ENCODE data around the gene MTUS2.
"Not testable (repeated sequence)": the region's sequence is repeated elsewhere in the genome, so short reads cannot be mapped to it uniquely, and the experiment has no call there.

The MTUS2 gene

GRCh38 chr13:28984825-28985224, 164.7 kb downstream of the MTUS2 start:
- Histone ChIP-seq H3K4me3 (ENCODE audit: low read length in 2 of 2) (no peak overlapping the region), H3K9ac (ENCODE audit: low read length in 2 of 2) (no peak overlapping the region), H3K9me3 (ENCODE audit: control insufficient read depth in 2 of 2, low read length in 2 of 2) (no peaks in the 10 kb centered on the region), H3K36me3 (ENCODE audit: control insufficient read depth in 2 of 2, insufficient read depth in 2 of 2, low read length in 2 of 2) (no peaks in the 10 kb centered on the region), H3K4me1 (ENCODE audit: control insufficient read depth, insufficient read depth, low read length) (no peaks in the 10 kb centered on the region), H3K27ac (ENCODE audit: low read length) (no peak overlapping the region), H3K27me3 (ENCODE audit: control insufficient read depth in 1 of 2, insufficient read depth in 2 of 2, low read length in 2 of 2) (peaks cover 0 to 2% of the 10 kb centered on the region in 2 donors)

- H3K9me3 ChIP-seq (ENCODE audit: control insufficient read depth in 2 of 2, low read length in 2 of 2); H3K4me3 ChIP-seq (ENCODE audit: low read length in 2 of 2); H3K9ac ChIP-seq (ENCODE audit: low read length in 2 of 2); H3K36me3 ChIP-seq (ENCODE audit: control insufficient read depth in 2 of 2, insufficient read depth in 2 of 2, low read length in 2 of 2); H3K27me3 ChIP-seq (ENCODE audit: control insufficient read depth in 1 of 2, insufficient read depth in 2 of 2, low read length in 2 of 2); H3K27ac ChIP-seq (ENCODE audit: low read length); H3K4me1 ChIP-seq (ENCODE audit: control insufficient read depth, insufficient read depth, low read length): not testable (repeated sequence)
Observed at GRCh38 chr13:28990378-28990777, 170.2 kb downstream of the MTUS2 start.

- Histone ChIP-seq H3K4me1 (ENCODE audit: control insufficient read depth, insufficient read depth, low read length) (no peaks in the 10 kb centered on the region), H3K9me3 (ENCODE audit: control insufficient read depth in 2 of 2, low read length in 2 of 2) (no peaks in the 10 kb centered on the region), H3K9ac (ENCODE audit: low read length in 2 of 2) (no peak overlapping the region), H3K36me3 (ENCODE audit: control insufficient read depth in 2 of 2, insufficient read depth in 2 of 2, low read length in 2 of 2) (no peaks in the 10 kb centered on the region), H3K4me3 (ENCODE audit: low read length in 2 of 2) (no peak overlapping the region), H3K27me3 (ENCODE audit: control insufficient read depth in 1 of 2, insufficient read depth in 2 of 2, low read length in 2 of 2) (no peaks in the 10 kb centered on the region), H3K27ac (ENCODE audit: low read length) (no peak overlapping the region)
Observed at GRCh38 chr13:28991764-28992163, 171.6 kb downstream of the MTUS2 start.

- Histone ChIP-seq H3K4me1 (ENCODE audit: control insufficient read depth, insufficient read depth, low read length) (no peaks in the 10 kb centered on the region), H3K9ac (ENCODE audit: low read length in 2 of 2) (no peak overlapping the region)
Observed at GRCh38 chr13:29000826-29001225, 180.7 kb downstream of the MTUS2 start.

GRCh38 chr13:29005035-29005762, 185.1 kb downstream of the MTUS2 start:
- H3K27ac ChIP-seq (ENCODE audit: low read length), result no peak overlapping the region
- no peak overlapping the region for H3K4me3 ChIP-seq (ENCODE audit: low read length in 2 of 2)
- no peaks in the 10 kb centered on the region for H3K27me3 ChIP-seq (ENCODE audit: control insufficient read depth in 1 of 2, insufficient read depth in 2 of 2, low read length in 2 of 2)
- no peaks in the 10 kb centered on the region for H3K36me3 ChIP-seq (ENCODE audit: control insufficient read depth in 2 of 2, insufficient read depth in 2 of 2, low read length in 2 of 2)
- H3K9ac ChIP-seq (ENCODE audit: low read length in 2 of 2), result no peak overlapping the region
- no peaks in the 10 kb centered on the region for H3K4me1 ChIP-seq (ENCODE audit: control insufficient read depth, insufficient read depth, low read length)
- H3K9me3 ChIP-seq (ENCODE audit: control insufficient read depth in 2 of 2, low read length in 2 of 2), result peaks cover 3 to 7% of the 10 kb centered on the region in 2 donors

More at GRCh38 chr13:29000826-29001225, 180.7 kb downstream of the MTUS2 start:
- Histone ChIP-seq H3K4me3 (ENCODE audit: low read length in 2 of 2) (no peak overlapping the region), H3K36me3 (ENCODE audit: control insufficient read depth in 2 of 2, insufficient read depth in 2 of 2, low read length in 2 of 2) (no peaks in the 10 kb centered on the region), H3K9me3 (ENCODE audit: control insufficient read depth in 2 of 2, low read length in 2 of 2) (peaks cover 3 to 7% of the 10 kb centered on the region in 2 donors), H3K27ac (ENCODE audit: low read length) (no peak overlapping the region), H3K27me3 (ENCODE audit: control insufficient read depth in 1 of 2, insufficient read depth in 2 of 2, low read length in 2 of 2) (no peaks in the 10 kb centered on the region)

- Histone ChIP-seq H3K4me1 (ENCODE audit: control insufficient read depth, insufficient read depth, low read length) (no peaks in the 10 kb centered on the region), H3K27me3 (ENCODE audit: control insufficient read depth in 1 of 2, insufficient read depth in 2 of 2, low read length in 2 of 2) (no peaks in the 10 kb centered on the region), H3K36me3 (ENCODE audit: control insufficient read depth in 2 of 2, insufficient read depth in 2 of 2, low read length in 2 of 2) (no peaks in the 10 kb centered on the region), H3K27ac (ENCODE audit: low read length) (no peak overlapping the region), H3K9me3 (ENCODE audit: control insufficient read depth in 2 of 2, low read length in 2 of 2) (peaks cover 0 to 6% of the 10 kb centered on the region in 2 donors), H3K9ac (ENCODE audit: low read length in 2 of 2) (no peak overlapping the region), H3K4me3 (ENCODE audit: low read length in 2 of 2) (no peak overlapping the region)
Observed at GRCh38 chr13:29005763-29006120, 185.6 kb downstream of the MTUS2 start.

- H3K9ac ChIP-seq (ENCODE audit: low read length in 2 of 2), result no peak overlapping the region
- no peak overlapping the region for H3K27ac ChIP-seq (ENCODE audit: low read length)
- no peaks in the 10 kb centered on the region for H3K36me3 ChIP-seq (ENCODE audit: control insufficient read depth in 2 of 2, insufficient read depth in 2 of 2, low read length in 2 of 2)
- no peak overlapping the region for H3K4me3 ChIP-seq (ENCODE audit: low read length in 2 of 2)
- H3K4me1 ChIP-seq (ENCODE audit: control insufficient read depth, insufficient read depth, low read length), result no peaks in the 10 kb centered on the region
- no peaks in the 10 kb centered on the region for H3K9me3 ChIP-seq (ENCODE audit: control insufficient read depth in 2 of 2, low read length in 2 of 2)
- H3K27me3 ChIP-seq (ENCODE audit: control insufficient read depth in 1 of 2, insufficient read depth in 2 of 2, low read length in 2 of 2), result no peaks in the 10 kb centered on the region
Observed at GRCh38 chr13:29006359-29006850, 186.3 kb downstream of the MTUS2 start.

GRCh38 chr13:29008296-29008695, 188.2 kb downstream of the MTUS2 start:
- Histone ChIP-seq H3K4me3 (ENCODE audit: low read length in 2 of 2) (no peak overlapping the region), H3K4me1 (ENCODE audit: control insufficient read depth, insufficient read depth, low read length) (no peaks in the 10 kb centered on the region), H3K9ac (ENCODE audit: low read length in 2 of 2) (no peak overlapping the region), H3K27ac (ENCODE audit: low read length) (no peak overlapping the region), H3K27me3 (ENCODE audit: control insufficient read depth in 1 of 2, insufficient read depth in 2 of 2, low read length in 2 of 2) (no peaks in the 10 kb centered on the region), H3K36me3 (ENCODE audit: control insufficient read depth in 2 of 2, insufficient read depth in 2 of 2, low read length in 2 of 2) (no peaks in the 10 kb centered on the region), H3K9me3 (ENCODE audit: control insufficient read depth in 2 of 2, low read length in 2 of 2) (no peaks in the 10 kb centered on the region)

GRCh38 chr13:29020314-29020713, 200.2 kb downstream of the MTUS2 start:
- no peak overlapping the region for H3K4me3 ChIP-seq (ENCODE audit: low read length in 2 of 2)
- H3K36me3 ChIP-seq (ENCODE audit: control insufficient read depth in 2 of 2, insufficient read depth in 2 of 2, low read length in 2 of 2), result no peaks in the 10 kb centered on the region
- no peaks in the 10 kb centered on the region for H3K4me1 ChIP-seq (ENCODE audit: control insufficient read depth, insufficient read depth, low read length)
- no peaks in the 10 kb centered on the region for H3K27me3 ChIP-seq (ENCODE audit: control insufficient read depth in 1 of 2, insufficient read depth in 2 of 2, low read length in 2 of 2)
- no peaks in the 10 kb centered on the region for H3K9me3 ChIP-seq (ENCODE audit: control insufficient read depth in 2 of 2, low read length in 2 of 2)
- H3K27ac ChIP-seq (ENCODE audit: low read length), result no peak overlapping the region
- no peak overlapping the region for H3K9ac ChIP-seq (ENCODE audit: low read length in 2 of 2)

GRCh38 chr13:29021311-29021710, 201.2 kb downstream of the MTUS2 start:
- H3K4me1 ChIP-seq (ENCODE audit: control insufficient read depth, insufficient read depth, low read length), result no peaks in the 10 kb centered on the region
- no peaks in the 10 kb centered on the region for H3K27me3 ChIP-seq (ENCODE audit: control insufficient read depth in 1 of 2, insufficient read depth in 2 of 2, low read length in 2 of 2)
- no peak overlapping the region for H3K27ac ChIP-seq (ENCODE audit: low read length)
- H3K36me3 ChIP-seq (ENCODE audit: control insufficient read depth in 2 of 2, insufficient read depth in 2 of 2, low read length in 2 of 2), result no peaks in the 10 kb centered on the region
- no peak overlapping the region for H3K9ac ChIP-seq (ENCODE audit: low read length in 2 of 2)
- H3K9me3 ChIP-seq (ENCODE audit: control insufficient read depth in 2 of 2, low read length in 2 of 2), result no peaks in the 10 kb centered on the region
- H3K4me3 ChIP-seq (ENCODE audit: low read length in 2 of 2), result no peak overlapping the region

- H3K27ac ChIP-seq (ENCODE audit: low read length), result no peak overlapping the region
- no peaks in the 10 kb centered on the region for H3K9me3 ChIP-seq (ENCODE audit: control insufficient read depth in 2 of 2, low read length in 2 of 2)
- no peak overlapping the region for H3K9ac ChIP-seq (ENCODE audit: low read length in 2 of 2)
- H3K36me3 ChIP-seq (ENCODE audit: control insufficient read depth in 2 of 2, insufficient read depth in 2 of 2, low read length in 2 of 2), result no peaks in the 10 kb centered on the region
- no peaks in the 10 kb centered on the region for H3K27me3 ChIP-seq (ENCODE audit: control insufficient read depth in 1 of 2, insufficient read depth in 2 of 2, low read length in 2 of 2)
- H3K4me3 ChIP-seq (ENCODE audit: low read length in 2 of 2), result no peak overlapping the region
- no peaks in the 10 kb centered on the region for H3K4me1 ChIP-seq (ENCODE audit: control insufficient read depth, insufficient read depth, low read length)
Observed at GRCh38 chr13:29021717-29022116, 201.6 kb downstream of the MTUS2 start.

Data from stomach smooth muscle (tissue), 2 donors.